Measurements from ENCODE around the gene RPL12.

DNA sequence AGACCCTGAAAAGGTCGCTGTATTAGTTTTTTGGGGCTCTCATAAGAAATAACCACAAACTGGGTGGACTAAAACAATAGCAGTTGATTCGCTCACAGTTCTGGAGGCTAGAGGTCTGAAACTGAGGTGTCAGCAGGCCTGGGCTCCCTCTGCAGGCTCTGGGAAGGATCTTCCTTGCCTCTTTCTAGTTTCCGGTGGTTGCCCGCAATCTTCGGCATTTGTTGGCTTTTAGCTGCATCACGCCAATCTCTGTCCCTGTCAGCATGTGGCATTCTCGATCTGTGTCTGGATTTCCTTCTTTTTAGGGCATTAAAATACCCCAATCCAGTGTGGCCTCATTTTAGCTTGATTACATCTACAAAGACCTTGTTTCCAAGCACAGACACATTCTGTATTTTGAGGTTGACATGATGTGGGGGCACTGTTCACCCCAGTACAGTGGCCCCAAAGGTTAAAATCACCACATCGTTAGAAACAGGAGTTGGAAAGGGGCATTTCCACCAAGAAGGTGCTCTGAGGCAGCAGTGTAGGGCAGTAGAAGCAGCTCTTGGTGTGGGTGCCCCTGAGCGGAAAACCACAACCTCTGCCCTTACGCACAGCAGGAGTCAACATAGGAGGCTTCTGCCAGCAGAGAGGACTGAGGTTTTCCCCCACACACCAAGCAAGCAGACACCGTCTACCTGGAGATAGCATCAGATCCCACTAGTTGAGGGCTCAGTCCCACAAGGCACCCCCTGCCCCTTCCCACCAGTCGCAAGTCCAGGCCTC, 13.5 kb downstream of the RPL12 start:
- TF ChIP-seq POLR2AphosphoS5 (IDR thresholded peaks at IDR 0.05; ENCODE audit: borderline replicate concordance, low read depth, low read length) (no peak), EZH2 (IDR thresholded peaks at IDR 0.05) (no peak), FOXP2 (optimal IDR thresholded peaks at IDR 0.05; ENCODE audit: control extremely low read depth, extremely low read length, insufficient read depth) (no peak)

Measured in SK-N-MC (cell line).